Osteocyte (in vitro differentiated cells): Measurements from ENCODE around the gene CCR4. TPM values are rescaled to one million over a fixed set of nuclear protein-coding genes. Genes with fewer than 3 reads are reported as not detected.
"Not testable (repeated sequence)": the region's sequence is repeated elsewhere in the genome, so short reads cannot be mapped to it uniquely, and the experiment has no call there.

Experiments used
- DNase-seq: peaks from one replicate; pipeline ENCODE4 v3.0.0; 2021; ENCODE audit warnings: mixed read lengths; ENCODE audit not compliant: unreplicated experiment; ENCODE audit errors: extremely low spot score
- H3K27ac Mint-ChIP-seq: one replicate; pipeline ENCODE4 v1.8.0; 2021; ENCODE audit warnings: mild to moderate bottlenecking, mixed read lengths; ENCODE audit not compliant: unreplicated experiment
- H3K27me3 Mint-ChIP-seq: one replicate; pipeline ENCODE4 v1.8.0; 2021; ENCODE audit warnings: mixed read lengths; ENCODE audit not compliant: unreplicated experiment
- H3K36me3 Mint-ChIP-seq: one replicate; pipeline ENCODE4 v1.8.0; 2021; ENCODE audit warnings: mixed read lengths; ENCODE audit not compliant: unreplicated experiment
- H3K4me1 Mint-ChIP-seq: one replicate; pipeline ENCODE4 v1.8.0; 2021; ENCODE audit warnings: mixed read lengths; ENCODE audit not compliant: unreplicated experiment
- H3K4me3 Mint-ChIP-seq: one replicate; pipeline ENCODE4 v1.8.0; 2021; ENCODE audit warnings: mild to moderate bottlenecking, moderate library complexity, mixed read lengths; ENCODE audit not compliant: unreplicated experiment
- H3K9me3 Mint-ChIP-seq: one replicate; pipeline ENCODE4 v1.8.0; 2021; ENCODE audit warnings: mixed read lengths; ENCODE audit not compliant: unreplicated experiment
- total RNA-seq: library from RNA; stranded (reverse); gene quantifications from 2 replicates; pipeline ENCODE4 v1.2.1, GENCODE V29; 2021
- TF ChIP-seq, protein P1 (sequence below): fragments of 200-600 bp; sonication (generic); IDR thresholded peaks from 2 replicates; pipeline ENCODE4 v1.5.0; 2021; ENCODE audit warnings: antibody characterized with exemption, mild to moderate bottlenecking, moderate library complexity

CCR4 gene
- total RNA-seq, 1 donor from 2014 or later, result not detected

DNA sequence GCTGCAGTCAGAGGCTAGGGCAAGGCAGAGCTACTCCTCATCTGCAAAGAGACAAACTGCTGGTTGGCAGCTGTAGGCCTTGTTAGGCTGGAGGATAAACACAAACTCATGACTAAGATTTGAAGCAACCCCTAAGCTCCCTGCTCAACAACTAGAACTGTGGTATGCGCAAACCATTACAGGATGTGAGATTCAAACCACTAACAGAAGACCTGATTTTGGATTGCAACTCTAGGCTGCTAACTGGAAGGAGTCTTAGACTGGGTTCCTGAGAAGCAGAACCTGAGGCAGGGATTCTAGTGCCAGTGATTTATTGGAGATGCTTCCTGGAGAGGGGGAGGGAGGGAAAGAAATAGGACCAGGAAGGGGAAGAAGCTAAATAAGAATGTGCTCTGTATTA lies 22.5 kb downstream of the CCR4 start:
- Mint-ChIP-seq H3K4me1 (peaks cover 5% of the 10 kb centered on the region), H3K36me3 (no peaks in the 10 kb centered on the region), H3K9me3 (no peaks in the 10 kb centered on the region), H3K4me3 (no peak overlapping the region), H3K27me3 (peaks cover 21% of the 10 kb centered on the region), H3K27ac (no peak overlapping the region)
- DNase-seq, result no peak
- TF ChIP-seq, protein P1, sequence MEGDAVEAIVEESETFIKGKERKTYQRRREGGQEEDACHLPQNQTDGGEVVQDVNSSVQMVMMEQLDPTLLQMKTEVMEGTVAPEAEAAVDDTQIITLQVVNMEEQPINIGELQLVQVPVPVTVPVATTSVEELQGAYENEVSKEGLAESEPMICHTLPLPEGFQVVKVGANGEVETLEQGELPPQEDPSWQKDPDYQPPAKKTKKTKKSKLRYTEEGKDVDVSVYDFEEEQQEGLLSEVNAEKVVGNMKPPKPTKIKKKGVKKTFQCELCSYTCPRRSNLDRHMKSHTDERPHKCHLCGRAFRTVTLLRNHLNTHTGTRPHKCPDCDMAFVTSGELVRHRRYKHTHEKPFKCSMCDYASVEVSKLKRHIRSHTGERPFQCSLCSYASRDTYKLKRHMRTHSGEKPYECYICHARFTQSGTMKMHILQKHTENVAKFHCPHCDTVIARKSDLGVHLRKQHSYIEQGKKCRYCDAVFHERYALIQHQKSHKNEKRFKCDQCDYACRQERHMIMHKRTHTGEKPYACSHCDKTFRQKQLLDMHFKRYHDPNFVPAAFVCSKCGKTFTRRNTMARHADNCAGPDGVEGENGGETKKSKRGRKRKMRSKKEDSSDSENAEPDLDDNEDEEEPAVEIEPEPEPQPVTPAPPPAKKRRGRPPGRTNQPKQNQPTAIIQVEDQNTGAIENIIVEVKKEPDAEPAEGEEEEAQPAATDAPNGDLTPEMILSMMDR, result no peak

DNA sequence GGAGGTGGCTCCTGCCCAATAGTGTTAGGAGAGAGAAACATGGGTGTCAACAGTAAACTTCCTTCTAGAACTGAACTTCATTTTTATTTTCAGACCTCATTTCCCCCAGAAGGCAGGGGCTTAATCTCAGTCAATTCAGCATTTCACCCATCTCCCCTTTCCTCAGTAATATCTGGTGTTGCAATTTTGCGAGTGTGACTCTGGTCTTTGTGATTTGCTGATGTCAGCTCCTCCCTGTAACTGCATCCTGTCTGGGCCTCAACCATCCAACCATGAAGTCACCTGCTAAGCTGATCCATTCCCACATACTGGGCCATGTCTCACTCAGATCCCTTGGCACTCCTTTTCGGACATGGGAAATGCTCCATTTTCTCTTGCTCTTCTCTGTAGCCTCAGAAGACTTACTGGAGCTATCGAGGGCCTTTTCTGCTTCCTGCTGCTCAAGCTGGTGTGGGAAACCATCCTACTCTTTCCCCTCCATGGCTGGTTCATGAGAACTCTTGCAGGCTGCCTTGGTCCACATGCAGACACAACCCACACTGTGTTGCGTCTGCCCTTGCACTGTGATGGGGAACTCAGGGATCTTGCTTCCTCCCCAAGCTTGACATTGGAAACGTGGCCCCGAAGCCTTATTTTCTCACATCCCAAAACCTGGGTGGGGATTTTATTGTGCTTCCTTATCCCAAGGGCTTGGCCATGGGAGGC lies 24.6 kb downstream of the CCR4 start:
- no peaks in the 10 kb centered on the region for H3K9me3 Mint-ChIP-seq
- DNase-seq, result no peak
- peaks cover 21% of the 10 kb centered on the region for H3K27me3 Mint-ChIP-seq
- no peaks in the 10 kb centered on the region for H3K36me3 Mint-ChIP-seq
- H3K27ac Mint-ChIP-seq, result no peak overlapping the region
- H3K4me1 Mint-ChIP-seq, result no peaks in the 10 kb centered on the region
- H3K4me3 Mint-ChIP-seq, result no peak overlapping the region
- TF ChIP-seq, protein P1, result no peak

DNA sequence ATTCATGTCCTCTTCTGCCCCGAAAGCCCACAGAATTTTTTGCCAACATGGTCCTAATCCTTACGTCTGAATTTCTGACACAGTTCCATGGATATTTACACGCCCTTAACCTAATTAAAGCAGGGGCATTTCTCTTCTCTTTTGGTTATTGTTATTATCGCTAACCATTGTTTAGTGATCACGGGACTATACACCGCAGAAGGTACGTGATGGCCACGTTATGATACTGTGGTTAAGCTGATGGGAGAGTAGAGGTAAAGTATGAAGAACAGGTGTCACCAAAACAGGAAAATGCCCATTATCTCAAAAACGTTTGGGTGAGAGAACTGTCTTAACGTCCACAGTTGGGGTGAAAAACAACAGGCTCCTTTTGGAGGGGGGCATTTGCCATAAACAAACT lies 26.4 kb downstream of the CCR4 start:
- TF ChIP-seq, protein P1, result no peak
- Mint-ChIP-seq H3K27ac (no peak overlapping the region), H3K4me3 (no peak overlapping the region), H3K27me3 (peaks cover 21% of the 10 kb centered on the region), H3K36me3 (no peaks in the 10 kb centered on the region), H3K9me3 (peaks cover 5% of the 10 kb centered on the region), H3K4me1 (no peaks in the 10 kb centered on the region)
- DNase-seq, result no peak

DNA sequence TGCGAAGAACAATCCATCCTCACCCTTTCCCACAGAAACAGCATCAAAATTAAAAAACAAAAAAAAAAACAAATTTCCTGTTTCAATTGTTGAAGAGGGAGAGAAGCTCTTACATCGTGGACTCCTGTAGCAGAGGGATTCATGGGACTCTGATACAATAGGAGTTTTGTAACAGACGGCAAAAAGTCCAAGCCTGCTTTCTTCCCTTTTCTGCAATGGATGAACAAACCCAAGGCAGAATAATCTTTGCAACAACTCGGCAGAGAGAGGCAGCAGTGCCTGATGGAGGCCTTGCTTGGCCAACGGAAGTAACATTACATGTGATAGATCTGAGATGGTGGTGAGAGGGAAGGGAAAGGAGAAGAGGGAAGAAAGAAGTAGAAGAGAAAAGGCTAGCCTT lies 26.9 kb downstream of the CCR4 start:
- TF ChIP-seq, protein P1, result no peak
- Mint-ChIP-seq H3K27ac (no peak overlapping the region), H3K4me1 (no peaks in the 10 kb centered on the region), H3K9me3 (peaks cover 10% of the 10 kb centered on the region), H3K27me3 (peaks cover 21% of the 10 kb centered on the region), H3K4me3 (no peak overlapping the region), H3K36me3 (no peaks in the 10 kb centered on the region)
- no peak for DNase-seq

DNA sequence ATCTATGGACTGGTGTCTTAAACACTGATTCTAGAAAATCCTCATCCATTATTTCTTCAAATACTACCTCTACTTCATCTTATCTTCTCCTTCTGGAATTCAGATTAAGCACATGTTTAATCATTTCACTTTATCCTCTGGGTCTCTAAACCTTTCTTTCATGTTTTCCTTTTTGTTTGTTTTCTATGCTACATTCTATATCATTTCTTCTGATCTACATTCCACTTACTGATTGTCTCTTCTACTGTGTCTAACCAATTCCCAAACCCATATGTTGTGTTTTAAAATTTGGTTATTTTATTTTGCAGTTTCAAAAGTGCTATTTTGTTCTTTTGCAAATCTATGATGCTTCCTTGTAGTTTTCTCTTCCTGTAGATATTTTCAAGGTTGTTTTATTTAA lies 31.7 kb downstream of the CCR4 start:
- Mint-ChIP-seq H3K27ac (no peak overlapping the region), H3K27me3 (peaks cover 4% of the 10 kb centered on the region), H3K9me3 (peaks cover 10% of the 10 kb centered on the region), H3K4me3 (no peak overlapping the region), H3K36me3 (peaks cover 3% of the 10 kb centered on the region), H3K4me1 (no peaks in the 10 kb centered on the region)
- DNase-seq, result no peak
- TF ChIP-seq, protein P1, result no peak

DNA sequence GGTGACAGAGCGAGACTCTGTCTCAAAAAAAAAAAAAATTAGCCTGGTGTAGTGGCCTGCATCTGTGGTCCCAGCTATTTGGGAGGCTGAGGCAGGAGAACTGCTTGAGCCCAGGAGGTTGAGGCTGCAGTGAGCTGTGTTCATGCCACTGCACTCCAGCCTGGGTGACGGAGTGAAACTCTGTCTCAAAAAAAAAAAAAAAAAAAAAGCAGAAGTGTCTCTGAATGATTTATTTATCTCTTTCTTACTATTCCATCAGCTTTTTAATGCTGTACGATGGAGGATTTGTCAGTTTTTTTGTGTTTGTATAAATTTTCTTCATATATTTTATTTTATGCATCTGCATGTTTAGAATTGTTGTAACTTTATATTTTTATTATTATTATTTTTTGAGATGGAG lies 33.5 kb downstream of the CCR4 start:
- H3K4me1 Mint-ChIP-seq, H3K27ac Mint-ChIP-seq, H3K4me3 Mint-ChIP-seq, H3K36me3 Mint-ChIP-seq, H3K27me3 Mint-ChIP-seq, DNase-seq: not testable (repeated sequence)
- H3K9me3 Mint-ChIP-seq, result peaks cover 10% of the 10 kb centered on the region
